ENCODE data around the gene GABRG3.

Gene GABRG3

GRCh38 chr15:27237319-27237939 lies 266.4 kb downstream of the GABRG3 start:
- DNase-seq (ENCODE audit: low read depth), result no peak
- TF ChIP-seq CTCF (IDR thresholded peaks at IDR 0.05; ENCODE audit: insufficient read depth, low read depth, low read length, missing control alignments), result no peak
- no peak overlapping the region for H3K4me3 ChIP-seq (ENCODE audit: low read depth, low read length)

GRCh38 chr15:27238209-27238608 lies 267.2 kb downstream of the GABRG3 start:
- TF ChIP-seq CTCF (IDR thresholded peaks at IDR 0.05; ENCODE audit: insufficient read depth, low read depth, low read length, missing control alignments), result no peak
- H3K4me3 ChIP-seq (ENCODE audit: low read depth, low read length), result no peak overlapping the region
- no peak for DNase-seq (ENCODE audit: low read depth)

- no peak overlapping the region for H3K4me3 ChIP-seq (ENCODE audit: low read depth, low read length)
These were observed 267.9 kb downstream of the GABRG3 start for GRCh38 chr15:27238707-27239423.

GRCh38 chr15:27241943-27242342 lies 271.0 kb downstream of the GABRG3 start:
- no peak for DNase-seq (ENCODE audit: low read depth)
- TF ChIP-seq CTCF (IDR thresholded peaks at IDR 0.05; ENCODE audit: insufficient read depth, low read depth, low read length, missing control alignments), result no peak

More at GRCh38 chr15:27238707-27239423, 267.9 kb downstream of the GABRG3 start:
- DNase-seq (ENCODE audit: low read depth), result no peak
- no peak for TF ChIP-seq CTCF (IDR thresholded peaks at IDR 0.05; ENCODE audit: insufficient read depth, low read depth, low read length, missing control alignments)

GRCh38 chr15:27244047-27244446 lies 273.1 kb downstream of the GABRG3 start:
- H3K4me3 ChIP-seq (ENCODE audit: low read depth, low read length), result no peak overlapping the region
- DNase-seq (ENCODE audit: low read depth), result no peak
- no peak for TF ChIP-seq CTCF (IDR thresholded peaks at IDR 0.05; ENCODE audit: insufficient read depth, low read depth, low read length, missing control alignments)

More at GRCh38 chr15:27241943-27242342, 271.0 kb downstream of the GABRG3 start:
- no peak overlapping the region for H3K4me3 ChIP-seq (ENCODE audit: low read depth, low read length)

GRCh38 chr15:27248251-27248650 lies 277.3 kb downstream of the GABRG3 start:
- TF ChIP-seq CTCF (IDR thresholded peaks at IDR 0.05; ENCODE audit: insufficient read depth, low read depth, low read length, missing control alignments), result no peak
- no peak for DNase-seq (ENCODE audit: low read depth)
- no peak overlapping the region for H3K4me3 ChIP-seq (ENCODE audit: low read depth, low read length)

Data from GM12865 (cell line).